ENCODE results near the gene TGFBR3. TPM values are rescaled to one million over a fixed set of nuclear protein-coding genes. Genes with fewer than 3 reads are reported as not detected.

TGFBR3 gene
- total and polyA plus RNA-seq, 2 of the 4 experiments (the other 2 are of a cell fraction): 3.0 to 11.3 TPM

DNA sequence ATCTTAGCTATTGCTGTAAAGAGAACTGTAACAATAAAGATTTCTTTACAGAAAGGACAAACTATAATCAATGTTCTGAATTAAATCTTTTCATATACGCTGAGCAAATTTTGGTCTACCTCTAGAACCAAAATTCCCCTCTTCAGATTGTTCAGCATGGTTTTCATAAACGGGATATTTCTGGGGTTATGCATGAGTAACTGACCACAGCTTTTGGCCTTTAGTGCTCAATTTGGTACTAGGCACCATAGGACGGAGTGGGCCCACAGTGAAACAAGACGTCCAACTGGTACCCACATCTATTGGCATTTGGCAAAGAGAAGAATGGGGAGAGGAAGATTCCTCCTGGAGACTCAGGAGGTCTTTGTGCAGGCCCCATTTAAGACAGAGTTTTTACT, 184.5 kb downstream of the TGFBR3 start:
- CTCF ChIA-PET: interaction anchor here (0.6 kb wide), 1 partner anchor 8 kb away, joined by 3 read pairs; no protein-coding TSS in a partner anchor
- Histone ChIP-seq H3K79me1 (ENCODE audit: low read depth in 1 of 2, low read length in 2 of 2) (no peaks in the 10 kb centered on the region; a peak in 1 of 4 replicates), H2BK5ac (ENCODE audit: low read depth, low read length, poor library complexity, severe bottlenecking) (no peak overlapping the region), H2BK15ac (ENCODE audit: low read depth, low read length) (peak overlapping the region; percentile 26; the same call in 1 of the 3 replicates), H2BK20ac (ENCODE audit: low read depth, low read length) (no peak overlapping the region), H2AK9ac (replicated peaks; ENCODE audit: low read depth, low read length, poor library complexity) (no peak overlapping the region), H2BK120ac (ENCODE audit: low read depth, low read length) (no peak overlapping the region), H3K4ac (ENCODE audit: low read depth, low read length) (no peak overlapping the region), H3K9me1 (ENCODE audit: insufficient read depth, low read length) (no peaks in the 10 kb centered on the region), H3K4me2 (ENCODE audit: low read depth, low read length) (no peak overlapping the region), H3K9me3 (ENCODE audit: control insufficient read depth, insufficient read depth, low read length) (no peaks in the 10 kb centered on the region), H4K20me1 (ENCODE audit: insufficient read depth, low read length) (no peaks in the 10 kb centered on the region), H3K18ac (ENCODE audit: low read depth, low read length) (no peak overlapping the region), H3K27ac (ENCODE audit: insufficient read depth, low read length) (no peak overlapping the region), H4K8ac (ENCODE audit: low read depth in 2 of 2, low read length in 2 of 2) (no peak overlapping the region), H3K14ac (replicated peaks; ENCODE audit: low read depth, low read length) (no peak overlapping the region), H4K5ac (ENCODE audit: low read depth, low read length) (no peak overlapping the region; the same call in 1 of the 2 replicates), H3K27me3 (ENCODE audit: control insufficient read depth, insufficient read depth, low read length) (no peaks in the 10 kb centered on the region), H2AFZ (replicated peaks; ENCODE audit: low read length, poor library complexity) (no peak overlapping the region), H3K23ac (ENCODE audit: low read depth, low read length) (no peak overlapping the region), H3K9ac (ENCODE audit: low read depth, low read length) (no peak overlapping the region), H4K91ac (ENCODE audit: insufficient read depth, low read depth, low read length) (no peak overlapping the region), H2AK5ac (ENCODE audit: low read depth, low read length) (0 out of 2 replicates have a peak overlapping the region, but pooled peaks have one; percentile 44), H3K4me3 (ENCODE audit: insufficient read depth, low read depth, low read length) (no peak overlapping the region), H3K4me1 (ENCODE audit: control insufficient read depth, insufficient read depth, low read length) (peaks cover 17% of the 10 kb centered on the region), H3K36me3 (ENCODE audit: control insufficient read depth, insufficient read depth, low read length) (peaks cover 4% of the 10 kb centered on the region), H3K56ac (ENCODE audit: extremely low read depth, insufficient read depth, low read length) (no peak overlapping the region)
- no peak for DNase-seq
- TF ChIP-seq, protein P1, sequence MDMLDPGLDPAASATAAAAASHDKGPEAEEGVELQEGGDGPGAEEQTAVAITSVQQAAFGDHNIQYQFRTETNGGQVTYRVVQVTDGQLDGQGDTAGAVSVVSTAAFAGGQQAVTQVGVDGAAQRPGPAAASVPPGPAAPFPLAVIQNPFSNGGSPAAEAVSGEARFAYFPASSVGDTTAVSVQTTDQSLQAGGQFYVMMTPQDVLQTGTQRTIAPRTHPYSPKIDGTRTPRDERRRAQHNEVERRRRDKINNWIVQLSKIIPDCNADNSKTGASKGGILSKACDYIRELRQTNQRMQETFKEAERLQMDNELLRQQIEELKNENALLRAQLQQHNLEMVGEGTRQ (IDR thresholded peaks at IDR 0.05; ENCODE audit: low read depth, low read length): no peak
- TF ChIP-seq, protein P2, sequence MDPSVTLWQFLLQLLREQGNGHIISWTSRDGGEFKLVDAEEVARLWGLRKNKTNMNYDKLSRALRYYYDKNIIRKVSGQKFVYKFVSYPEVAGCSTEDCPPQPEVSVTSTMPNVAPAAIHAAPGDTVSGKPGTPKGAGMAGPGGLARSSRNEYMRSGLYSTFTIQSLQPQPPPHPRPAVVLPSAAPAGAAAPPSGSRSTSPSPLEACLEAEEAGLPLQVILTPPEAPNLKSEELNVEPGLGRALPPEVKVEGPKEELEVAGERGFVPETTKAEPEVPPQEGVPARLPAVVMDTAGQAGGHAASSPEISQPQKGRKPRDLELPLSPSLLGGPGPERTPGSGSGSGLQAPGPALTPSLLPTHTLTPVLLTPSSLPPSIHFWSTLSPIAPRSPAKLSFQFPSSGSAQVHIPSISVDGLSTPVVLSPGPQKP (IDR thresholded peaks at IDR 0.05; ENCODE audit: borderline replicate concordance, low read depth, low read length): no peak
- no peak for TF ChIP-seq BHLHE40 (IDR thresholded peaks at IDR 0.05; ENCODE audit: low read depth, low read length)
- POLR2A ChIA-PET (ENCODE audit: unreplicated experiment): no interaction called here
- no peak for ATAC-seq (ENCODE audit: low read depth)
- in situ Hi-C loops (cut with MboI; ENCODE audit: low sequenced_read_pairs) (no loop called here), dilution Hi-C loops (cut with HindIII; ENCODE audit: low sequenced_read_pairs, unreplicated experiment) (no loop called here), intact Hi-C loops (cut with micrococcal nuclease) (loop anchor here (5.0 kb wide), 1 partner anchor 189 kb away; no protein-coding TSS in a partner anchor)
- WGBS, 2 experiments (ENCODE audit: extremely low coverage in 2 of 2, insufficient read length in 1 of 2): no CpG with 5 or more reads among the region's 4 CpGs
- BruUV-seq (replicated peaks): no TSS peak
